Activated CD8-positive, alpha-beta T cell treated with anti-CD3 and anti-CD28 coated beads, Interleukin-2, amount 10 ng/mL, durations not matched to agents 7 days and 5 days (primary cell): ENCODE results near the gene BRD2. TPM values are rescaled to one million over a fixed set of nuclear protein-coding genes. Genes with fewer than 3 reads are reported as not detected.

Source experiments
- ATAC-seq: fragments of 150-1000 bp; cut with Tn5 transposase; one replicate; pipeline ENCODE4 v1.10.0; 2021; ENCODE audit warnings: moderate library complexity
- CTCF ChIA-PET: fragments of 350-600 bp; sonication (Branson Sonifier 250); formaldehyde crosslinking; loops from one replicate; lab custom pipeline; 2021; ENCODE audit warnings: antibody characterized with exemption; lab: Charles Lee
- POLR2A ChIA-PET: fragments of 350-600 bp; sonication (Branson Sonifier 250); formaldehyde crosslinking; loops from one replicate; lab custom pipeline; 2021; ENCODE audit warnings: antibody characterized with exemption; lab: Charles Lee
- DNase-seq: peaks from one replicate; pipeline ENCODE4 v3.0.0-alpha.2; 2020
- H3K27ac Mint-ChIP-seq: one replicate; pipeline ENCODE4 v1.8.0; 2021; ENCODE audit warnings: mild to moderate bottlenecking, mixed read lengths
- H3K27me3 Mint-ChIP-seq: one replicate; pipeline ENCODE4 v1.8.0; 2021; ENCODE audit warnings: low read depth, mixed read lengths
- H3K36me3 Mint-ChIP-seq: one replicate; pipeline ENCODE4 v1.8.0; 2021; ENCODE audit warnings: low read depth, mixed read lengths
- H3K4me1 Mint-ChIP-seq: one replicate; pipeline ENCODE4 v1.8.0; 2021; ENCODE audit warnings: low read depth, mixed read lengths
- H3K4me3 Mint-ChIP-seq: one replicate; pipeline ENCODE4 v1.8.0; 2021; ENCODE audit warnings: mild to moderate bottlenecking, mixed read lengths
- H3K9me3 Mint-ChIP-seq: one replicate; pipeline ENCODE4 v1.8.0; 2022; ENCODE audit warnings: mixed read lengths; ENCODE audit not compliant: insufficient read depth
- total RNA-seq, 2 experiments: library from RNA; stranded (reverse); gene quantifications; one replicate each; pipeline ENCODE4 v1.2.3, GENCODE V29; 2021

The BRD2 gene
- total RNA-seq, 2 experiments from 2014 or later: 299 to 313 TPM

DNA sequence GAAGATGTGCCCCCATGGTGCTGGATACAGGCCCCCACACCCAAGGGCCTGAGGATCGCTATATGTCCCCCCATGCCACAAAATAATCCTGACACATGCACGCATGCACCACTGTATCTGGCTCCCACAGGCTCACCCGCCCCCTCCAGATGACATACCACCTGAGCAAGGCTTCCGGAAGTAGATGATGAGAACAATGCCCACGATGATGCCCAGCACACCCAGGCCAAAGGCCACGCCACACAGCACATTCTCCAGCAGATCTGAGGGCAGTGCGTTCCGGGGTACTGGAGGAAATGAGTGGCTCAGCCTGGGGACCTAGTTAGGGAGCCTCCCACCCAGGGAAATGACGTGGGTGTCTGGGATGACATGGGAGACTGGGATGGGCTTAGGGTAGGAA lies 19.3 kb upstream of the BRD2 start:
- H3K4me3 Mint-ChIP-seq: no peak overlapping the region
- POLR2A ChIA-PET: interaction anchor here (13.5 kb wide), 1 partner anchor 21 kb away, joined by 307 read pairs; the partner anchor contains the start of gene BRD2
- H3K27ac Mint-ChIP-seq: no peak overlapping the region
- peaks cover 7% of the 10 kb centered on the region for H3K36me3 Mint-ChIP-seq
- peaks cover 79% of the 10 kb centered on the region for H3K4me1 Mint-ChIP-seq
- H3K9me3 Mint-ChIP-seq: no peaks in the 10 kb centered on the region
- CTCF ChIA-PET: interaction anchor here (2.6 kb wide), 1 partner anchor 63 kb away, joined by 16 read pairs; no protein-coding TSS in a partner anchor
- DNase-seq: no peak
- ATAC-seq: no peak
- H3K27me3 Mint-ChIP-seq: no peaks in the 10 kb centered on the region

DNA sequence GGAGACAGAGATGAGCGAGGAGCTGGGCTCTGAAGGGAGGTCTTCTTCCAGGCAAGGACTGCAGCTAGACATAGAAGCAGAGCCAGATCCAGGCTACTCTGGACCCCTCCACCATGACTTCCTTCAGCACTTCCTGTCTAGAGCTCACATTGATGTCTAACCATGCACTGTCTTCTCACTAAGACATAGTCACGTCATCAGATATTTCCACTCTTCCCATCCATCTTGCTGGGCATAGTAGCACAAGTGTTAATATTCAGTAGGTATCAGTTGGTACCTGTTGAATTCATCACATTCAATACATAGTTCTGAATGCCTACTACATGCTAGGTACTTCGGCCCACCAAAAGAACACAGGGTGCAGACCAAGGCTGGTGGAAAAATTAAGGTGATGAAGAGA lies 18.4 kb upstream of the BRD2 start:
- Mint-ChIP-seq H3K9me3 (no peaks in the 10 kb centered on the region), H3K4me3 (no peak overlapping the region), H3K4me1 (peaks cover 79% of the 10 kb centered on the region), H3K36me3 (peaks cover 6% of the 10 kb centered on the region), H3K27me3 (no peaks in the 10 kb centered on the region), H3K27ac (peak overlapping the region; percentile 46)
- DNase-seq (no peak), ATAC-seq (no peak)
- POLR2A ChIA-PET: interaction anchor here (0.8 to 13.5 kb wide), 2 partner anchors 8 to 20 kb away, joined by 3 to 307 read pairs; partner anchors contain the start of gene BRD2
- CTCF ChIA-PET: interaction anchor here (1.1 to 10.8 kb wide), 8 partner anchors 12 to 111 kb away, joined by 3 to 519 read pairs (median 30); partner anchors contain the start of genes BRD2, HLA-DMB and TAP2

DNA sequence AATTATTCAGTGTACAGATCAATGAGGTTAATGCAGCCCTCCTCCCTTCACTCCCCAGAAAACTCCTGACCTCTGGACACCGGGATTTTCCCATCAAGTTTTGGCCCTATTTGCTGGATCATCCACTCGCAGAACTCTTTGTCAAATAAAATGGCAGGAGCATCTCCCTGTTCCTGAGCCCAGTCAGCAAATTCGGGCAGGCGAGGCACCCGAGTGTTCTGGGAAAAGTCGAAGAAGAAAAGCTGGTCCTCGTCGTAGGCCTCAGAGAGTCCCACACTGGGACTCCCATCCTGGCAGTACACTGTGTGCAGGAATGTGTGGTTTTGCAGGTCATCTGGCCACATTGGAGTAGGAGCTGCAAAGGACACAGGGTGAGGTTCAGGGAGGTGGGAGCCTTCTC lies 17.9 kb upstream of the BRD2 start:
- ATAC-seq: no peak
- DNase-seq: no peak
- Mint-ChIP-seq H3K27me3 (no peaks in the 10 kb centered on the region), H3K36me3 (peaks cover 6% of the 10 kb centered on the region), H3K4me1 (peaks cover 79% of the 10 kb centered on the region), H3K9me3 (no peaks in the 10 kb centered on the region), H3K27ac (no peak overlapping the region), H3K4me3 (no peak overlapping the region)
- ChIA-PET CTCF (interaction anchor here (1.1 to 10.8 kb wide), 8 partner anchors 13 to 112 kb away, joined by 3 to 519 read pairs (median 30); partner anchors contain the start of genes BRD2, HLA-DMB and TAP2), POLR2A (interaction anchor here (0.8 to 13.5 kb wide), 2 partner anchors 9 to 20 kb away, joined by 3 to 307 read pairs; partner anchors contain the start of gene BRD2)

DNA sequence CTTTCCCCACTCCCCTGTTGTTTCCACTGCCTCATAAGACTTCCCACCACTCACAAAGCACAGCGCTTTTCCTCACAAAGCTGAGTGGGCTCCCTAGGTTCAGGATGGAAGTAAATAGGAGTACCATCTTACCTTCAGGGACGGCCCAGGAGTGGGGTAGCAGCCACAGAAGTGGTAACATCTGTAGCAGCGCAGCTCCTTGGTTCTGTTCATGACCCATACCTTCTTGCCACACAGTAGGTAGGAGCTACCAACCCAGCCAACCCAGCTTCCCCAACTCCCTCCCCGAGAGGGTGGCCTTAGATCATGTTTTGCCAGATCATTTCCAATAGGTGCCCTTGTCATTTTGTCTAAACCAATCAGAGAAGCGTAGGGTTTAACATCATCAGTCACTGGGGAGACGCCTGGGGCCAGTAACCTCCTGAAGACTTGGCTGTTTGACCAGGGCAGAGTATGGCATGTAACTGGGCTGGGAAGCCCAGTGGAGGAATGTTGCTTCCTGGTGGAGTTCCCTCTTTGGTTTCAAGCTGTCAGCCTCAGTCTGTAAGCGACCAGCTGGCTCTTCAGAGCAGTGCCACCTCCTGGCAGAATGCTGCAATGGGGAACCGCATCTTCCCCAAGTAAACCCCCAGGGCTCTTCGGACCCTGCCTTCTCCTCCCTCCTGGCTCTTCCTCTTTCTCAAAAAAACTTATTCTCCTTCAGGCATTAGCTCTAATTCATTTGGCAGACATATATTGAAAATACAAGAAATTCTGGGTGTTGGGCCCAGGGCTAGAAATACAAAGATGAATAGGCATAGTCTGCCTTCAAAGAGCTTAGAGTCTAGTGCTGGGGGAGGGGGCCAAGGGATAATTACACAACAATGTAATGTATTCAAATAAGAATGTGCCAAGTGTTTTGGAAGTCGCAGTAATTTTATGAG lies 15.3 kb upstream of the BRD2 start, which contains the start of gene HLA-DMA:
Gene HLA-DMA (minus strand): TSS at position 281 of the 923 bp plus-strand sequence. CDS start 61 bp downstream, at position 220.
- Mint-ChIP-seq H3K27me3 (no peaks in the 10 kb centered on the region), H3K36me3 (peaks cover 6% of the 10 kb centered on the region), H3K4me3 (peak within 1 kb of the TSS; percentile 77), H3K9me3 (no peaks in the 10 kb centered on the region), H3K27ac (peak within 1 kb of the TSS; percentile 83), H3K4me1 (peaks cover 62% of the 10 kb centered on the region)
- ChIA-PET POLR2A (interaction anchor here (0.6 to 13.5 kb wide), 15 partner anchors 9 to 318 kb away, joined by 3 to 307 read pairs (median 5); partner anchors contain the start of genes BRD2, PSMB9, RPS18 and TAP1), CTCF (interaction anchor here (0.8 to 10.8 kb wide), 32 partner anchors 15 to 167 kb away, joined by 3 to 519 read pairs (median 8); partner anchors contain the start of genes BRD2, HLA-DMB, HLA-DPB1 and PSMB9)
- peak; percentile 98 for ATAC-seq
- DNase-seq: peak; percentile 85

DNA sequence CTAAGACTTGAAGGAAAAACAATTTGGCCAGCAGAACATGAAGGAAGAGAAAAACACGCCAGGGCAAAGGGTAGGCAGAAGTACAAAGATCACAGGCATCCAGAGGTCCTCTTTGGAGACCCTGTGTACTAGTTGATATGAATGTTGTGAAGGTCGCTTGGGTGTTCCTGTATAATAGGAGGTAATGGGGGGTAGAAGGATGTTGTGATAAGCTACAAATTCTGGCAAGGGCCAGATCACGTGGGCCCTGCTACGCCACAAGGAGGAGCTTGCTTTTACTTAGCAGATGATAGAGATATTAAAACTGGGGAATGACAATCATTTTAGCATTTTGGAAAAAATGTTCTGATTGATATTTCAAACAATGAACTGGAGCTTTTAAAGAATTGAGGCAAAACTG lies 14.6 kb upstream of the BRD2 start:
- H3K4me1 Mint-ChIP-seq: peaks cover 56% of the 10 kb centered on the region
- ChIA-PET CTCF (interaction anchor here (0.9 to 10.8 kb wide), 29 partner anchors 15 to 168 kb away, joined by 3 to 519 read pairs (median 9); partner anchors contain the start of genes BRD2, HLA-DMB, HLA-DPB1 and PSMB9), POLR2A (interaction anchor here (0.6 to 13.5 kb wide), 11 partner anchors 9 to 318 kb away, joined by 3 to 307 read pairs (median 7); partner anchors contain the start of genes BRD2, PSMB9, RPS18 and TAP1)
- H3K27me3 Mint-ChIP-seq: no peaks in the 10 kb centered on the region
- H3K4me3 Mint-ChIP-seq: no peak overlapping the region
- no peak overlapping the region for H3K27ac Mint-ChIP-seq
- DNase-seq (peak; percentile 9), ATAC-seq (no peak)
- peaks cover 6% of the 10 kb centered on the region for H3K36me3 Mint-ChIP-seq
- H3K9me3 Mint-ChIP-seq: no peaks in the 10 kb centered on the region

DNA sequence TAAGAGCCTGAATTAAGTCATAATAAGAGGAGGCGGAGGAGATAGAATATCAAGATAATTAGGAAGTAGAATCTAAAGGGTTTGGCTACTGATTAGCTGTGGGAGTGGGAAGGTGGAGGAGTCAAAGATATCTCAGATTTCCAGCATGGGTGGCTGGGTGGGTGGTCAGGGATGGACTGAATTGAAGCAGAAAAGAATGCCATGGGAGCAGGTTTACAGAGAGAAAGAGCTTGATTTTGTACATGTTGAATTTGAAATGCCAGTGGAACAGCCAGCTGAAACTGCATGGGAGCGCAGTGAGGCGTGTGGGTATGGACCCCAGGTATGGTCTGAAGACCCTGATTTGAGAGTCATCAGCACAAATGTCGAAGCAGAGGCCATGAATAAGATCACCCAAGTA lies 14.1 kb upstream of the BRD2 start:
- DNase-seq (peak; percentile 16), ATAC-seq (no peak)
- Mint-ChIP-seq H3K4me1 (peaks cover 51% of the 10 kb centered on the region), H3K9me3 (no peaks in the 10 kb centered on the region), H3K27ac (peak overlapping the region; percentile 4), H3K27me3 (no peaks in the 10 kb centered on the region), H3K4me3 (no peak overlapping the region), H3K36me3 (peaks cover 6% of the 10 kb centered on the region)
- CTCF ChIA-PET: interaction anchor here (0.7 to 10.8 kb wide), 29 partner anchors 14 to 245 kb away, joined by 3 to 519 read pairs (median 8); partner anchors contain the start of genes BRD2, HLA-DMB, PSMB9 and TAP1
- POLR2A ChIA-PET: interaction anchor here (1.0 to 13.5 kb wide), 6 partner anchors 13 to 108 kb away, joined by 3 to 307 read pairs (median 6); partner anchors contain the start of genes BRD2 and HLA-DMB

DNA sequence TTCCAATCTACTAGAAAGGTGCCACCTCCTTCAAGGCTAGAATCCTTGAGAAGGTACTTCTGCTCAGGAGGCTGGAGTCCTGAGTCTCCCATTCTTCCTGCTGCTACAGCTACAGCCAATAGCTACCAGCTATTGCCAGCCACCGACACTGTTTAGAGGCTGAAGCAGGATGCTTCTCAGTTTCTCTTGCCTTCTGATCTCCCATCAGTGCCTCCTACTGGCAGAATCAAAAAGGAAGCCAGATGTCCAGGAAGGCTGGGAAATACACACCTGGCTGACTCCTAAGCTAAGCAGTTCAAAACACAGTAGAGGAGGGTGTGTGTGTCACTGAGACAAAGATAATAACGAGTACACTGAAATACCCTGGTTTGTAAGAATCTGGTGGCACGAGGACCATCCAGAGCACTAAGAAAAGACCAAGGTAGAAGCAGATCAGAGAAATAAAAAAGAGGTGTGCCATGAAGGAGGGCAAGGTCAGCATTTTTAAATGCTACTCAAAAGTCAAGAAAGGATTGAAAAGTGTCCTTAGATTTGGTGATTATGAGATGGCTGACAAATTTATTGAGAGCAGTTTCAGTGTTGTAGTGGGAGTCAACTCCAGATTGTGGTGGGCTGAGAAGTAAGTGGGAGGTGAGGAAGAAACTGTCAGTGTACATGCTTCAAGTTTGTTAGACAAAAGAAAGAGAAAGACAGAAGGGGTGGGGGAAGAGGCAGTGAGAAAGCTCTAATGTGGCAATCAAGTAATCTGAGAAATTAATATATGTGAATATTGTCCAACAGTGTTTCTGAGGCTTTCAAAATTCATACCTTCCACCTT lies 13.2 kb upstream of the BRD2 start:
- ChIA-PET POLR2A (interaction anchor here (1.0 to 13.5 kb wide), 3 partner anchors 14 to 22 kb away, joined by 3 to 307 read pairs (median 3); partner anchors contain the start of genes BRD2 and HLA-DMB), CTCF (interaction anchor here (0.7 to 10.8 kb wide), 23 partner anchors 13 to 294 kb away, joined by 3 to 519 read pairs (median 13); partner anchors contain the start of genes BRD2, HLA-DMB, PSMB9 and TAP1)
- no peaks in the 10 kb centered on the region for H3K27me3 Mint-ChIP-seq
- H3K9me3 Mint-ChIP-seq: no peaks in the 10 kb centered on the region
- peaks cover 42% of the 10 kb centered on the region for H3K4me1 Mint-ChIP-seq
- DNase-seq (peak; percentile 56), ATAC-seq (peak; percentile 22)
- H3K36me3 Mint-ChIP-seq: peaks cover under 1% of the 10 kb centered on the region
- no peak overlapping the region for H3K4me3 Mint-ChIP-seq
- H3K27ac Mint-ChIP-seq: no peak overlapping the region

DNA sequence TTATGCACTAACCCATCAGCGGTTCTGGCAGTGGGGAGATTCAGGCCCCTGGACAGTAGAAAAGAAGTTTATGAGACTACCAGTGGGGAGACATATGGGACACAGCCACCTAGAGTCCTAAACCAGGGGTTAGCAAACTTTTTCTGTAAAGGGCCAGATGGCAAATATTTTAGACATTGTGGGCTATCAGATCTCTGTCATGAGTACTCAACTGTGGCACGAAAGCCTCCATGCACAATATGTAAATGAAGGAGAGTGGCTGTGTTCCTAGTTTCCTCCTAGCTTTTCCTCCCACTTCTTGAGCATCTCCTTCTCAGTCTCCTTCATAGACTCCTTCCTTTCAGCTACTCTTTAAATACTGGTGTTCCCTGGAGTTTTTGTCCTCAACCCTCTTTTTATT lies 12.2 kb upstream of the BRD2 start:
- H3K27ac Mint-ChIP-seq: no peak overlapping the region
- POLR2A ChIA-PET: interaction anchor here (13.5 kb wide), 1 partner anchor 14 kb away, joined by 307 read pairs; the partner anchor contains the start of gene BRD2
- ATAC-seq (no peak), DNase-seq (no peak)
- H3K4me3 Mint-ChIP-seq: no peak overlapping the region
- H3K36me3 Mint-ChIP-seq: no peaks in the 10 kb centered on the region
- CTCF ChIA-PET: interaction anchor here (0.6 to 10.8 kb wide), 8 partner anchors 8 to 315 kb away, joined by 3 to 519 read pairs (median 52); partner anchors contain the start of genes BRD2, HLA-DMB, TAP2 and VPS52
- H3K4me1 Mint-ChIP-seq: peaks cover 36% of the 10 kb centered on the region
- H3K9me3 Mint-ChIP-seq: no peaks in the 10 kb centered on the region
- no peaks in the 10 kb centered on the region for H3K27me3 Mint-ChIP-seq

DNA sequence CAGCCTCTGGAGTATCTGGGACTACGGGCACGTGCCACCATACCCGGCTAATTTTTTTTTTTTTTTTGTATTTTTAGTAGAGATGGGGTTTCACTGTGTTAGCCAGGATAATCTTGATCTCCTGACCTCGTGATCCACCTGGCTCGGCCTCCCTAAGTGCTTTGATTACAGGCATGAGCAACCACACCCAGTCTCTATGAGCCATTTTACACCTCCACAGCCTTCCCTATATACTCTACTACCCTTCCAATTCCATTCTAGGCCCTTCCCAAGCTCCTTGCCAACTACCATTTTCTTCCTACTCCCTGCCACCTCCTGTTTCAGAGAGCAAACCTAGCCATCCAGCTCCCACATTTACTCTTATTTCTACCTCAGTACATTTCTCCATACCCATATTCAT lies 7.8 kb upstream of the BRD2 start:
- peaks cover 19% of the 10 kb centered on the region for H3K4me1 Mint-ChIP-seq
- ChIA-PET POLR2A (interaction anchor here (4.5 kb wide), 1 partner anchor 12 kb away, joined by 49 read pairs; no protein-coding TSS in a partner anchor), CTCF (interaction anchor here (1.1 to 15.9 kb wide), 3 partner anchors 6 to 27 kb away, joined by 3 to 442 read pairs (median 11); partner anchors contain the start of gene HLA-DMA)
- H3K36me3 Mint-ChIP-seq: no peaks in the 10 kb centered on the region
- no peaks in the 10 kb centered on the region for H3K27me3 Mint-ChIP-seq
- ATAC-seq (no peak), DNase-seq (no peak)
- H3K4me3 Mint-ChIP-seq: no peak overlapping the region
- H3K9me3 Mint-ChIP-seq: no peaks in the 10 kb centered on the region
- no peak overlapping the region for H3K27ac Mint-ChIP-seq

DNA sequence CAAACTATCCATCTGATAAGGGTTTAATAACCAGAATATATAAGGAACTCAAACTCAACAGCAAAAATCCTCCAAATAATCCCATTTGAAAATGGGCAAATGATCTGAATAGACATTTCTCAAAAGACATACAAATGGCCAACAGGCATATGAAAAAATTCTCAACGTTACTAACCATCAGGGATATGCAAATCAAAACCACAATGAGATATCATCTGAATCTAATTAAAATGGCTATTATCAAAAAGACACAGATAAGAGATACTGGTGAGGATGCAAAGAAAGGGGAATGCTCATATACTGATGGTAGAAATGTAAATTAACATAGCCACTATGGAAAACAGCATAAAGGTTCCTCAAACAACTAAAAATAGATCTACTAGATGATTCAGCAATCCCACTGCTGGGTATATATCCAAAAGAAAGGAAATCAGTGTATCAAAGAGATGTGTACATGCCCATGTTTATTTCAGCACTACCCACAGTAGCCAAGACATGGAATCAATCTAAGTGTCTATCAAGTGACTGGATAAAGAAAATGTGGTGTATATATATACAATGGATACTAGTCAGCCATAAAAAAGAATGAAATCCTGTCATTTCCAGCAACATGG lies 6.1 kb upstream of the BRD2 start:
- Mint-ChIP-seq H3K4me1 (peaks cover 35% of the 10 kb centered on the region), H3K4me3 (no peak overlapping the region), H3K36me3 (peaks cover 2% of the 10 kb centered on the region), H3K27ac (no peak overlapping the region), H3K27me3 (no peaks in the 10 kb centered on the region), H3K9me3 (no peaks in the 10 kb centered on the region)
- ATAC-seq: no peak
- ChIA-PET POLR2A (interaction anchor here (4.5 kb wide), 1 partner anchor 10 kb away, joined by 49 read pairs; no protein-coding TSS in a partner anchor), CTCF (interaction anchor here (0.8 to 15.9 kb wide), 8 partner anchors 8 to 124 kb away, joined by 3 to 442 read pairs (median 4); partner anchors contain the start of genes HLA-DMA and TAP2)
- DNase-seq: no peak
